CD14-positive monocyte (primary cell): Measurements from ENCODE around the gene ERBB4. TPM values are rescaled to one million over a fixed set of nuclear protein-coding genes. Genes with fewer than 3 reads are reported as not detected.

ENCODE experiments used
- DNase-seq, 3 donors: peaks; one replicate each; pipeline ENCODE4 v3.0.0-alpha.2; 2011 to 2022
- H2AFZ ChIP-seq: 2 replicates; pipeline ENCODE4 v1.6.0; 2012; ENCODE audit warnings: mild to moderate bottlenecking, low read depth, low read length, inconsistent platforms; ENCODE audit not compliant: insufficient read depth, poor library complexity, severe bottlenecking
- H3K27ac ChIP-seq, 2 donors: 1 replicate in 1 of 2; 2 replicates in 1 of 2; pipeline ENCODE4 v1.5.1; 2012 to 2013; ENCODE audit warnings: low read length in 2 of 2, control low read depth in 1 of 2, inconsistent platforms in 1 of 2, low read depth in 1 of 2, mild to moderate bottlenecking in 1 of 2
- H3K27me3 ChIP-seq, 2 donors: one replicate each; pipeline versions ENCODE4 v1.6.0 to v1.6.1; 2011 to 2013; ENCODE audit warnings: low read length in 2 of 2; ENCODE audit not compliant: control insufficient read depth in 2 of 2, insufficient read depth in 2 of 2
- H3K36me3 ChIP-seq, 2 donors: replicated peaks in 1 of 2; 1 replicate in 1 of 2; 2 replicates in 1 of 2; pipeline versions ENCODE4 v1.5.1 to v1.6.1; 2012 to 2013; ENCODE audit warnings: low read length in 2 of 2, control low read depth in 1 of 2, inconsistent platforms in 1 of 2, mild to moderate bottlenecking in 1 of 2; ENCODE audit not compliant: insufficient read depth in 2 of 2, control insufficient read depth in 1 of 2
- H3K4me1 ChIP-seq, 2 donors: 1 replicate in 1 of 2; 2 replicates in 1 of 2; pipeline versions ENCODE4 v1.5.1 to v1.6.1; 2012 to 2013; ENCODE audit warnings: low read length in 2 of 2, control low read depth in 1 of 2, inconsistent platforms in 1 of 2, mild to moderate bottlenecking in 1 of 2, moderate library complexity in 1 of 2; ENCODE audit not compliant: insufficient read depth in 2 of 2, control insufficient read depth in 1 of 2
- H3K4me2 ChIP-seq: replicated peaks from 2 replicates; pipeline ENCODE3; 2012; ENCODE audit warnings: low read length, moderate library complexity, mild to moderate bottlenecking; ENCODE audit not compliant: poor library complexity, severe bottlenecking; ENCODE audit errors: extremely low read depth
- H3K4me3 ChIP-seq, 3 experiments: fragments of 200-600 bp in 1 of 3; sonication (generic) in 1 of 3; replicated peaks in 1 of 3; 1 replicate in 2 of 3; 2 replicates in 1 of 3; pipeline ENCODE4 v1.5.1; 2011 to 2013; ENCODE audit warnings: low read length in 3 of 3, mild to moderate bottlenecking in 3 of 3, control low read depth in 2 of 3, low read depth in 2 of 3, inconsistent platforms in 1 of 3, moderate library complexity in 1 of 3
- H3K79me2 ChIP-seq: 2 replicates; pipeline ENCODE4 v1.6.0; 2012; ENCODE audit warnings: mild to moderate bottlenecking, control low read depth, inconsistent platforms, low read length, moderate library complexity; ENCODE audit not compliant: insufficient read depth
- H3K9ac ChIP-seq: 2 replicates; pipeline ENCODE4 v1.6.0; 2017; ENCODE audit warnings: low read length, mild to moderate bottlenecking; ENCODE audit not compliant: insufficient read depth, poor library complexity, severe bottlenecking
- H3K9me3 ChIP-seq, 2 donors: replicated peaks in 1 of 2; 1 replicate in 1 of 2; 2 replicates in 1 of 2; pipeline versions ENCODE4 v1.5.1 to v1.6.1; 2012 to 2013; ENCODE audit warnings: low read length in 2 of 2, control low read depth in 1 of 2; ENCODE audit not compliant: control insufficient read depth in 1 of 2, insufficient read depth in 1 of 2
- H4K20me1 ChIP-seq: 2 replicates; pipeline ENCODE4 v1.6.0; 2012; ENCODE audit warnings: mild to moderate bottlenecking, low read length, control low read depth, moderate library complexity; ENCODE audit not compliant: insufficient read depth
- H3K27ac Mint-ChIP-seq, 7 donors: one replicate each; pipeline ENCODE4 v1.8.0; 2020; ENCODE audit warnings: mild to moderate bottlenecking in 7 of 7, mixed read lengths in 7 of 7, moderate library complexity in 6 of 7, inconsistent platforms in 2 of 7
- H3K27me3 Mint-ChIP-seq, 3 donors: one replicate each; pipeline ENCODE4 v1.8.0; 2021 to 2022; ENCODE audit warnings: low read depth in 3 of 3, mild to moderate bottlenecking in 3 of 3, mixed read lengths in 3 of 3, moderate library complexity in 3 of 3, inconsistent platforms in 1 of 3
- H3K36me3 Mint-ChIP-seq, 2 donors: one replicate each; pipeline ENCODE4 v1.8.0; 2020; ENCODE audit warnings: mixed read lengths in 2 of 2, inconsistent platforms in 1 of 2, mild to moderate bottlenecking in 1 of 2
- H3K4me1 Mint-ChIP-seq: one replicate; pipeline ENCODE4 v1.8.0; 2020; ENCODE audit warnings: mild to moderate bottlenecking, mixed read lengths
- H3K4me3 Mint-ChIP-seq, 2 donors: one replicate each; pipeline ENCODE4 v1.8.0; 2020; ENCODE audit warnings: mild to moderate bottlenecking in 2 of 2, mixed read lengths in 2 of 2, moderate library complexity in 1 of 2
- H3K9me3 Mint-ChIP-seq, 7 donors: one replicate each; pipeline ENCODE4 v1.8.0; 2020 to 2022; ENCODE audit warnings: mixed read lengths in 7 of 7, mild to moderate bottlenecking in 6 of 7, moderate library complexity in 6 of 7, inconsistent platforms in 2 of 7
- WGBS: methylation state at CpG from one replicate; pipeline ENCODE4 v1.1.5; 2013; ENCODE audit warnings: missing lambda C conversion rate; ENCODE audit not compliant: insufficient coverage; 5-methylcytosine and 5-hydroxymethylcytosine counted together
- intact Hi-C, 2 donors: fragments of 100-400 bp; cut with micrococcal nuclease; formaldehyde crosslinking; loops; one replicate each; pipeline versions ENCODE4 v1.15.0 to v1.15.1; 2023
- polyA plus RNA-seq, 3 donors: library from polyadenylated mRNA; depleted of rRNA in 1 of 3; unstranded in 2 of 3; stranded (reverse) in 1 of 3; fragments of 300-500 nt in 2 of 3; fragments of >200 nt in 1 of 3; fragmentation: Illumina TruSeq in 2 of 3; gene quantifications; 1 replicate in 2 of 3; 2 replicates in 1 of 3; pipeline ENCODE4 v1.2.3, GENCODE V29; 2012 to 2021
- TF ChIP-seq, protein P1 (sequence below): fragments of 200-600 bp; IDR thresholded peaks from one replicate; pipeline ENCODE4 v1.8.0; 2022; ENCODE audit warnings: antibody characterized with exemption, mild to moderate bottlenecking

Gene ERBB4
- polyA plus RNA-seq, 3 donors = not detected

GRCh38 chr2:211401328-211401727 is 1137.3 kb downstream of the ERBB4 start:
- H3K9ac ChIP-seq = no peak overlapping the region
- H3K4me1 ChIP-seq = no peaks in the 10 kb centered on the region
- H3K27ac Mint-ChIP-seq = no peak overlapping the region
- H3K4me2 ChIP-seq = no peak overlapping the region
- no peaks in the 10 kb centered on the region for H3K79me2 ChIP-seq
- no peak overlapping the region for H2AFZ ChIP-seq
- no peak overlapping the region for H3K4me3 Mint-ChIP-seq
- DNase-seq = no peak
- no peaks in the 10 kb centered on the region for H3K4me1 Mint-ChIP-seq
- no peak overlapping the region for H3K4me3 ChIP-seq
- intact Hi-C loops = no loop called here
- TF ChIP-seq, protein P1, sequence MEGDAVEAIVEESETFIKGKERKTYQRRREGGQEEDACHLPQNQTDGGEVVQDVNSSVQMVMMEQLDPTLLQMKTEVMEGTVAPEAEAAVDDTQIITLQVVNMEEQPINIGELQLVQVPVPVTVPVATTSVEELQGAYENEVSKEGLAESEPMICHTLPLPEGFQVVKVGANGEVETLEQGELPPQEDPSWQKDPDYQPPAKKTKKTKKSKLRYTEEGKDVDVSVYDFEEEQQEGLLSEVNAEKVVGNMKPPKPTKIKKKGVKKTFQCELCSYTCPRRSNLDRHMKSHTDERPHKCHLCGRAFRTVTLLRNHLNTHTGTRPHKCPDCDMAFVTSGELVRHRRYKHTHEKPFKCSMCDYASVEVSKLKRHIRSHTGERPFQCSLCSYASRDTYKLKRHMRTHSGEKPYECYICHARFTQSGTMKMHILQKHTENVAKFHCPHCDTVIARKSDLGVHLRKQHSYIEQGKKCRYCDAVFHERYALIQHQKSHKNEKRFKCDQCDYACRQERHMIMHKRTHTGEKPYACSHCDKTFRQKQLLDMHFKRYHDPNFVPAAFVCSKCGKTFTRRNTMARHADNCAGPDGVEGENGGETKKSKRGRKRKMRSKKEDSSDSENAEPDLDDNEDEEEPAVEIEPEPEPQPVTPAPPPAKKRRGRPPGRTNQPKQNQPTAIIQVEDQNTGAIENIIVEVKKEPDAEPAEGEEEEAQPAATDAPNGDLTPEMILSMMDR = no peak
- H3K36me3 Mint-ChIP-seq = no peaks in the 10 kb centered on the region
- no peaks in the 10 kb centered on the region for H3K9me3 ChIP-seq
- H3K27ac ChIP-seq = no peak overlapping the region
- H3K9me3 Mint-ChIP-seq = peaks cover 0 to 4% (median 0%) of the 10 kb centered on the region in 7 donors
- H3K36me3 ChIP-seq = no peaks in the 10 kb centered on the region
- no peaks in the 10 kb centered on the region for H4K20me1 ChIP-seq
- no peaks in the 10 kb centered on the region for H3K27me3 Mint-ChIP-seq
- no peaks in the 10 kb centered on the region for H3K27me3 ChIP-seq
- WGBS = 80% methylated on average over 1 of the region's 2 CpGs

DNA sequence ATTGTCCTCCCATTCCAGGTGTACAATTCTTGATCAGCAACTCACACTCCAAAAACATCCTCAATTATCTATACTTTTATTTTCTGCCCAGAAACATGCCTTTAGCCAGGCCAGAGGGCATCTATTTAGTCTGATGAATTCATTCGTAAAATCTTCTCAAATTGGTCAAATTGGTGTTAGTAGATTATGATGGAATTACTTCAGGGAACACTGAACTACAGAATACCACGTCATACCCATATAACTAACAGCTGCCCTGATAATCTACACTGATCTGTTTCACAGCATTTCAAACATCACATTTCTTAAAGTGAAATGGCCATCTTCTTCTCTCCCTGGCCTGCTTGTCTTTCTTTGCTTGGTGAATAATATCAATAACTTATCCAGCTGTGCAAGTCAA is 1140.8 kb downstream of the ERBB4 start:
- Histone ChIP-seq H3K79me2 (no peaks in the 10 kb centered on the region), H3K4me1 (no peaks in the 10 kb centered on the region), H2AFZ (no peak overlapping the region), H3K36me3 (no peaks in the 10 kb centered on the region), H3K27ac (no peak overlapping the region), H3K9me3 (no peaks in the 10 kb centered on the region), H3K4me3 (no peak overlapping the region), H3K9ac (no peak overlapping the region), H4K20me1 (no peaks in the 10 kb centered on the region), H3K27me3 (no peaks in the 10 kb centered on the region), H3K4me2 (no peak overlapping the region)
- DNase-seq = no peak
- TF ChIP-seq, protein P1 = no peak
- no peak overlapping the region for H3K27ac Mint-ChIP-seq
- WGBS = no CpG with 5 or more reads among the region's 2 CpGs
- peaks cover 0 to 2% (median 0%) of the 10 kb centered on the region in 7 donors for H3K9me3 Mint-ChIP-seq
- intact Hi-C loops = no loop called here
- no peaks in the 10 kb centered on the region for H3K36me3 Mint-ChIP-seq
- H3K4me1 Mint-ChIP-seq = no peaks in the 10 kb centered on the region
- no peak overlapping the region for H3K4me3 Mint-ChIP-seq
- no peaks in the 10 kb centered on the region for H3K27me3 Mint-ChIP-seq
